ENCODE data around the gene SV2B. TPM values are rescaled to one million over a fixed set of nuclear protein-coding genes. Genes with fewer than 3 reads are reported as not detected.

Gene SV2B
- total RNA-seq, 1 experiment from 2014 or later, result not detected

DNA sequence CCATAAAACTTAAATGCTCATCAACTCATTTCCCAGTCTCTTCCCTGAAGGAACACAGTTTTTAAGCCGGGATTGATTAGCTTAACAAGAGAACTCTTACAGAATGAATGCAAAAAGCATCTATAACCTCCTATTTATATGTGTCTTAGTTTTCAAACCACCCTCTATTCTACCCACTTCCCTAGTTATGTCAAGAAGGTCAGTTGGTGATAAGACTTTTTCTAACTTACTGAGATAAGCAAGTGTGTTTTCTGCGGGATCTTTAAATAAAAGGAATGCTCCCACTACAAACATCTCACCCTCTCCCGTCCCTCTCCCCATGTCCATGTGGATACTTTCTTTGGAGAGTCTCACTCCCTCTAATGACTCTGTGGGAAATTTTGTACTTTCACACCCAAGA is 218.5 kb downstream of the SV2B start:
- H3K4ac ChIP-seq (ENCODE audit: low read depth, low read length), result no peak overlapping the region
- Mint-ChIP-seq H3K36me3 (ENCODE audit: insufficient read depth in 1 of 3, low read depth in 3 of 3) (no peaks in the 10 kb centered on the region), H3K27ac (no peak overlapping the region), H3K4me1 (0 out of 4 replicates have a peak, but pooled peaks cover under 1 to 3% of the 10 kb centered on the region in 2 experiments), H3K9me3 (peaks cover 0 to 2% of the 10 kb centered on the region in 2 experiments; a peak in 1 of 5 replicates), H3K27me3 (ENCODE audit: low read depth) (no peaks in the 10 kb centered on the region), H3K4me3 (no peak overlapping the region)
- no peak overlapping the region for H3K4me2 ChIP-seq (ENCODE audit: insufficient read depth, insufficient read length, low read length)
- WGBS (ENCODE audit: extremely low coverage, insufficient read length, low lambda C conversion rate), result no CpG with 5 or more reads among the region's 3 CpGs
- no peaks in the 10 kb centered on the region for H3K79me1 ChIP-seq (ENCODE audit: insufficient read depth, low read depth, low read length, poor library complexity, severe bottlenecking)
- no peak overlapping the region for H4K91ac ChIP-seq (ENCODE audit: insufficient read length, low read depth, low read length)
- no peak overlapping the region for H3K56ac ChIP-seq (ENCODE audit: insufficient read length, low read depth, low read length)
- no peaks in the 10 kb centered on the region for H3K4me1 ChIP-seq (ENCODE audit: insufficient read depth, low read length)
- no peaks in the 10 kb centered on the region for H3K23me2 ChIP-seq (ENCODE audit: insufficient read length, low read depth, low read length, poor library complexity, severe bottlenecking)
- no peak overlapping the region for H3K18ac ChIP-seq (ENCODE audit: insufficient read length, low read depth, low read length)
- H3K9me3 ChIP-seq (ENCODE audit: control insufficient read depth, low read depth, low read length), result no peaks in the 10 kb centered on the region
- H3K9ac ChIP-seq (ENCODE audit: extremely low read depth, insufficient read length, low read length), result no peak overlapping the region
- no peak overlapping the region for H4K8ac ChIP-seq (replicated peaks; ENCODE audit: insufficient read length, low read depth, low read length)
- H2BK5ac ChIP-seq (ENCODE audit: insufficient read length, low read length), result no peak overlapping the region
- DNase-seq, result no peak
- no peak overlapping the region for H3K23ac ChIP-seq (ENCODE audit: insufficient read length, low read depth, low read length)
- H3K27ac ChIP-seq (ENCODE audit: insufficient read length, low read depth, low read length), result no peak overlapping the region
- no peak overlapping the region for H2BK12ac ChIP-seq (ENCODE audit: insufficient read length, low read depth, low read length)
- no peak overlapping the region for H2BK20ac ChIP-seq (ENCODE audit: low read depth, low read length, poor library complexity, severe bottlenecking)
- no peak overlapping the region for H2BK15ac ChIP-seq (ENCODE audit: low read depth, low read length)
- no peak overlapping the region for H3K14ac ChIP-seq (ENCODE audit: insufficient read depth, low read length)
- TF ChIP-seq, protein P1, sequence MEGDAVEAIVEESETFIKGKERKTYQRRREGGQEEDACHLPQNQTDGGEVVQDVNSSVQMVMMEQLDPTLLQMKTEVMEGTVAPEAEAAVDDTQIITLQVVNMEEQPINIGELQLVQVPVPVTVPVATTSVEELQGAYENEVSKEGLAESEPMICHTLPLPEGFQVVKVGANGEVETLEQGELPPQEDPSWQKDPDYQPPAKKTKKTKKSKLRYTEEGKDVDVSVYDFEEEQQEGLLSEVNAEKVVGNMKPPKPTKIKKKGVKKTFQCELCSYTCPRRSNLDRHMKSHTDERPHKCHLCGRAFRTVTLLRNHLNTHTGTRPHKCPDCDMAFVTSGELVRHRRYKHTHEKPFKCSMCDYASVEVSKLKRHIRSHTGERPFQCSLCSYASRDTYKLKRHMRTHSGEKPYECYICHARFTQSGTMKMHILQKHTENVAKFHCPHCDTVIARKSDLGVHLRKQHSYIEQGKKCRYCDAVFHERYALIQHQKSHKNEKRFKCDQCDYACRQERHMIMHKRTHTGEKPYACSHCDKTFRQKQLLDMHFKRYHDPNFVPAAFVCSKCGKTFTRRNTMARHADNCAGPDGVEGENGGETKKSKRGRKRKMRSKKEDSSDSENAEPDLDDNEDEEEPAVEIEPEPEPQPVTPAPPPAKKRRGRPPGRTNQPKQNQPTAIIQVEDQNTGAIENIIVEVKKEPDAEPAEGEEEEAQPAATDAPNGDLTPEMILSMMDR (conservative IDR thresholded peaks at IDR 0.05), result no peak
- no peak overlapping the region for H2BK120ac ChIP-seq (ENCODE audit: low read depth, low read length, poor library complexity, severe bottlenecking)
- H4K5ac ChIP-seq (ENCODE audit: insufficient read length, low read depth, low read length), result no peak overlapping the region
- no peaks in the 10 kb centered on the region for H3K79me2 ChIP-seq (ENCODE audit: insufficient read depth, low read length)
- H2AK5ac ChIP-seq (ENCODE audit: insufficient read length, low read length), result no peak overlapping the region
- no peaks in the 10 kb centered on the region for H4K20me1 ChIP-seq (ENCODE audit: control insufficient read depth, insufficient read depth, insufficient read length)
- no peak overlapping the region for H2AFZ ChIP-seq (ENCODE audit: low read length)
- H3T11ph ChIP-seq (ENCODE audit: low read length), result no peak overlapping the region
- H3K27me3 ChIP-seq (ENCODE audit: insufficient read depth, low read length), result no peaks in the 10 kb centered on the region

Data from H9 (cell line).